Stimulated activated naive CD8-positive, alpha-beta T cell treated with anti-CD3 and anti-CD28 coated beads, Interleukin-15, Interleukin-2, amounts not matched to agents 100 U/mL and 50 U/mL, for 24 hours (primary cell): ENCODE results near the gene MYO1F.

Source experiments
- ATAC-seq: fragments of 150-1000 bp; cut with Tn5 transposase; one replicate; pipeline ENCODE4 v1.10.0; 2021
- DNase-seq: peaks from one replicate; pipeline ENCODE4 v3.0.0; 2021

Gene MYO1F

GRCh38 chr19:8491574-8491973 is 85.7 kb downstream of the MYO1F start:
- no peak for DNase-seq
- no peak for ATAC-seq

- ATAC-seq (no peak), DNase-seq (no peak)
These were observed 86.4 kb downstream of the MYO1F start for GRCh38 chr19:8490873-8491272.

- no peak for ATAC-seq
- DNase-seq: no peak
These were observed 86.9 kb downstream of the MYO1F start for GRCh38 chr19:8490395-8490760.

- no peak for DNase-seq
- no peak for ATAC-seq
These were observed 87.5 kb downstream of the MYO1F start for GRCh38 chr19:8489561-8490394.

GRCh38 chr19:8488365-8488764 is 88.9 kb downstream of the MYO1F start:
- ATAC-seq (no peak), DNase-seq (no peak)

GRCh38 chr19:8487137-8487851 is 89.9 kb downstream of the MYO1F start:
- DNase-seq: peak; percentile 57

GRCh38 chr19:8486661-8487136 is 90.5 kb downstream of the MYO1F start:
- ATAC-seq (no peak), DNase-seq (no peak)

More at GRCh38 chr19:8487137-8487851, 89.9 kb downstream of the MYO1F start:
- peak; percentile 71 for ATAC-seq

- ATAC-seq: no peak
- DNase-seq: no peak
These were observed 91.5 kb downstream of the MYO1F start for GRCh38 chr19:8485561-8486371.

- ATAC-seq (no peak), DNase-seq (no peak)
These were observed 92.8 kb downstream of the MYO1F start for GRCh38 chr19:8484331-8484894.

- ATAC-seq (no peak), DNase-seq (no peak)
These were observed 94.1 kb downstream of the MYO1F start for GRCh38 chr19:8483165-8483564.

GRCh38 chr19:8482696-8483095 is 94.5 kb downstream of the MYO1F start:
- no peak for ATAC-seq
- DNase-seq: no peak

- DNase-seq (no peak), ATAC-seq (no peak)
These were observed 95.6 kb downstream of the MYO1F start for GRCh38 chr19:8481616-8482015.

GRCh38 chr19:8481201-8481600 is 96.0 kb downstream of the MYO1F start:
- no peak for ATAC-seq
- no peak for DNase-seq

- DNase-seq (no peak), ATAC-seq (no peak)
These were observed 98.6 kb downstream of the MYO1F start for GRCh38 chr19:8478598-8478997.

- DNase-seq (no peak), ATAC-seq (peak; percentile 41)
These were observed 99.4 kb downstream of the MYO1F start for GRCh38 chr19:8477889-8478288.

GRCh38 chr19:8476524-8476923 is 100.7 kb downstream of the MYO1F start:
- ATAC-seq (no peak), DNase-seq (no peak)

- ATAC-seq (no peak), DNase-seq (no peak)
These were observed 102.2 kb downstream of the MYO1F start for GRCh38 chr19:8475005-8475404.

- no peak for DNase-seq
- ATAC-seq: no peak
These were observed 103.4 kb downstream of the MYO1F start for GRCh38 chr19:8473648-8474476.
